NCI-H2081 (cell line): ENCODE measurements around the gene ZNF454.

ENCODE experiments used
- DNase-seq, 2 experiments: peaks; one replicate each; lab custom pipeline; 2025; lab: John Stamatoyannopoulos, UW

ZNF454 gene

DNA sequence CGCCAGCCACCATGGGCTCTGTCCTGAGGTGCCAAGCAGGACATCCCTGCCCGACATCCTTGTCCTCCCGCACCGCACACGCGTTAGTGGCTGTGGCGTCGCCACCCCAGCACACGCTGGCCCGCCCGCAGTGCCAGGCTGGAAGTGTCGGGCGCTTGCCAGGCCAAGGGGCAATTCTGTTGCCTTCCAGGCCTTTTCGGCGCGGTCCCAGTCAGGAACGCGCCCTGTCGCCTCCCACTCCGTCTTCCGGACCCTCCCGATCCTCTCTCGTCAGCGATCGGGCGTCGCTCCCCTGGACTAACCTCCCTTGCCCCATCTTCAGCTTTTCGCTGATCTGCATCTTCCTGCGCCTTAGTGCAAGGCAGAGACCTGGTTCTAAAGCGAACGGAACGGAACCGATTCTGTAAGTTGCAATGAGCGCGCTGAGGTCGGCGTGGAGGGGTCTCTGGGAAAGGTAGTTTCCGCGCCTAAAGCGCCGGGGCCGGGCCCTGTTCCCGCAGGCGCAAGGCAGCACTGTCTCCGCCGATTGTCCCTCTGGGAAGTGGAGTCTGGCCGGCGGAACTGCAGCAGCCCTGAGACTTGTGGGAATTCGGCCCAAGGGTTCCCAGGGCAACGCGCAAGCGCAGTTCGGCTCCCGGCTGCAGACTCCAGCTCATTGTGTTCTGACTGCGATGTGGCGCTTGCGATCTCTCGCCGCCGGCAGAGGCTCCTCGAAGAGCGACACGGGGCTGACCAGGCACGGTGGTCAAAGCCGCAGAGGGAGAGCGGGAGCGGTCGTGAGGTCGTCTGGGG lies at the start of gene ZNF454:
Gene ZNF454 (plus strand): TSS at position 630 of the 792 bp plus-strand sequence. CDS start 1,594 bp downstream, outside the sequence.
- no peak for DNase-seq

DNA sequence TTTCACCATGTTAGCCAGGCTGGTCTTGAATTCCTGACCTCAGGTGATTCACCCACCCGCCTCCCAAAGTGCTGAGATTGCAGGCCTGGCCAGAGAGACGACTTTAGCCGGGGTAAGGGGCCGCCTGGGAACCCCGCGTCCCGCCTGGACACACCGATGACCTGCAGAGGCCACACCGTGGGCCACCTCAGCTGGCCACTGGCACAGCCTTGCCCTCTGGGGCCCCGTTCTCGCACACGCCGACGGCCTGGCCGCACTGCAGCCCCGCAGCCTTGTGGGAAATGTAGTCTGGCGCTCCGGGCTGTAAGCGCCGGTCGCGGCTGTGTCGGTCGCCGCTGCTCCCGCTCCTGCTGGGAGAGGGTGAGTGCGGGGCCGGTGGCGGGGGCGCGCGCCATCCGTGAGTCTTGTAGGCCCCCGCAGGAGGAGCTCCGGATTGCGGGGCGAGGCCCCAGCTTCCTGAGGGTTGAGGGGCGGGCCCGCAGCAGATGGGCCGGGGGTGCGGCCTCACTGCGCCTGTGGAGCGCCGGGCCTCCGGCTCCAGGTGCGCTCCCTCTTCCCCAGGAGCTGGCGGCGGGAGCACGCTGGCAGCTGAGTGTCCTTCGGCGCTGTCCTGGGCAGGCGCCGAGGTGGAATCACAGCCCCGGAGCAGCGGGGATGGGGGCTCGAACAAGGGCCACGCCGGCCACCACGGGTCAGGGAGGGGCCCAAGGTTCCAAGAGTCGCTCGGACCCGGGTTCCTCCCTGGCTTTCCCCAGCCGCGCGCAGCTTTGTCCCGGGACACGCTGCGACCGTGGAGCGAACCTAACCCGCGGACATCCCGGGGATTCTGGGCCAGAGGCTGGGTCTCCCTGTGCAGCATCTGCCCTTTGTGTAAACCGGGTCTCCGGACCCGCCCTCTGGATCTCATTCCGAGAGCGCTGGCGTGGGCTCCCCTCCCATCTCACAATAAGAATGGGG lies 45.1 kb upstream of the ZNF454 start, which contains the start of gene ZFP2:
Gene ZFP2 (plus strand): TSS at position 299 of the 957 bp plus-strand sequence. CDS start 35,401 bp downstream, outside the sequence.
- DNase-seq: peak; percentile 45 to 54

DNA sequence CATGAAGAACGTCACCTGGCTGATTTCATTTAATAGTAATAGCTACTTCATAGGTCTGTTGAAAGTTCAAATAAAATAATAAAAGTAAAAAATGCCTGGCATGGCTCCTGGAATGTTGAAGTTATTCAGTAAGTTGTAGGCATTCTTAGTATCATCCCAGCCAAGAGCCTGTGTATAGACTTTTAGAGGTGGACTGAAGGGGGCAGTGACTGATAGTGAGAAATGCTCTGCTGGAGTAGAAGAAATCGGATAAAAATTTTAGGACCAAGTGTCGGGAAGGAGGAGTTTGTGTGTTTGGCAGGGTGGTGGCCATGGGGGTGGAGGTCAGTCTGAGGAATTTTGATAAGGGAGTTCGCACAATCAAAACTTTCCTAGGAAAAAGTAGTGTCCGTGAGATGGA lies 41.7 kb upstream of the ZNF454 start:
- DNase-seq: no peak

DNA sequence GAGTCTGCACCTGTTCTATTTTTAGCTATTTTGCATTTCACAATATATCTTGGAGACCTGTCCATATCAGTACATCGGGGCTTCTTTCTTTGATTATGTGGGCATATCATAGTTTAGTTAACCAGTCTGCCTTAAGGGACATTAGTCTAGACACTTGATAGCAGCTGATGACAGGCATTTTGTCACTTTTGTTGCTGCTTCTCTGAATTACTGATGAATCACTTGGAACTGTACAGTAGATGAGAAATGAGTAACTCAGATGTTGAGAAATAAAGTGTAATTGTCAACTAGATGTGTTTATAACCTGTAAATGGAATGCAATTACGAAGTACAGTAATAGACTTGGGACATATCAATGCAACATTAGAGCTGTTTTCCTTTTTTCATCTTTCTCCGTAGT lies 38.1 kb upstream of the ZNF454 start:
- DNase-seq: no peak

DNA sequence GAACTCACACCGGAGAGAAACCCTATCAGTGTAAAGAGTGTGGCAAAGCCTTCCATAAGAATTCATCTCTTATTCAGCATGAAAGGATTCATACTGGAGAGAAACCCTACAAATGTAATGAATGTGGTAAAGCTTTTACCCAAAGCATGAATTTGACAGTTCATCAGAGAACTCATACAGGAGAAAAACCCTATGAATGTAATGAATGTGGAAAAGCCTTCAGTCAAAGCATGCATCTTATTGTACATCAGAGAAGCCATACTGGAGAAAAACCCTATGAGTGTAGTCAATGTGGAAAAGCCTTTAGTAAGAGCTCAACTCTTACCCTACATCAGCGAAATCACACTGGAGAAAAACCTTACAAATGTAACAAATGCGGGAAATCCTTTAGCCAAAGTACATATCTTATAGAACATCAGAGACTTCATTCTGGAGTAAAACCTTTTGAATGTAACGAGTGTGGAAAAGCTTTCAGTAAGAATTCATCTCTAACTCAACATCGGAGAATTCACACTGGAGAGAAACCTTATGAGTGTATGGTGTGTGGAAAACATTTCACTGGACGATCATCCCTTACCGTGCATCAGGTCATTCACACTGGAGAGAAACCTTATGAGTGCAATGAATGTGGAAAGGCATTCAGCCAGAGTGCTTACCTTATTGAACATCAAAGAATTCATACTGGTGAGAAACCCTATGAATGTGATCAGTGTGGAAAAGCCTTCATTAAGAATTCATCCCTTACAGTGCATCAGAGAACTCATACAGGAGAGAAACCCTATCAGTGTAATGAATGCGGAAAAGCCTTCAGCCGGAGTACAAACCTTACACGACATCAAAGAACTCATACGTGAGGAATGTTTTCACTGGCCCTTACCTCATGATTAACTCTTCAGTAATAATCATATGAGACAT lies 8.9 kb upstream of the ZNF454 start:
- DNase-seq: no peak

DNA sequence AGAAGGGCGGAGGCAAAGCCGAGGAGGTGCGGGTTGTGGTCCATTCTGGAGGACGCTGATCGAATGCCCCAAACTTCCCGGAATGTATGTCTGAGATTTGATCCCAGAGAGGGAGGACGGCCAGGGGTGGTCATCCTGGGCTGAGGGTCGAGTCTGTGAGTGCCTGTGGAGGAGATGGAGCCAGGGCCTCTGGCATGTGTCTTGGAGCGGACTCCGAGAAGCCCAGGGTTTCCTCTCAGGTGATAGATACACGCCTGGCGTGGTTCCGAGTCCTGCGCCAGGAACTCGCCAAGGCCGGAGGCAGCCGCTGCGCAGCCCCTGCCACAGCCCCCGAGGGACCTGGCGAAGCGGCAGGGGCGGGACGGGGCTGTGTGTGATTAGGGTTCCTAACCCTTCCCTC lies 363 bp downstream of the ZNF454 start:
- DNase-seq: no peak

DNA sequence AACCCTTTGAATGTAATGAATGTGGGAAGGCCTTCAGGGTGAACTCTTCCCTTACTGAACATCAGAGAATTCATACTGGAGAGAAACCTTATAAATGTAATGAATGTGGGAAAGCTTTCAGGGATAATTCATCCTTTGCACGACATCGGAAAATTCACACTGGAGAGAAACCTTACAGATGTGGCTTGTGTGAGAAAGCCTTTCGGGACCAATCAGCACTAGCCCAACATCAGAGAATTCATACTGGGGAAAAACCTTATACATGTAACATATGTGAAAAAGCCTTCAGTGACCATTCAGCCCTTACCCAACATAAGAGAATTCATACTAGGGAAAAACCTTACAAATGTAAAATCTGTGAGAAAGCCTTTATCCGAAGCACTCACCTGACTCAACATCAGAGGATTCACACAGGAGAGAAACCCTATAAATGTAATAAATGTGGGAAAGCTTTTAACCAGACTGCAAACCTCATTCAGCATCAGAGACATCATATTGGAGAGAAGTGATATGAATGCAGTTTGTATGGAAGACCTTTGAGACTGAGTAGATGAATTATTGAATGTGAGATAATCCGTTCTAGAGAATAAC lies 24.6 kb downstream of the ZNF454 start:
- DNase-seq: no peak

DNA sequence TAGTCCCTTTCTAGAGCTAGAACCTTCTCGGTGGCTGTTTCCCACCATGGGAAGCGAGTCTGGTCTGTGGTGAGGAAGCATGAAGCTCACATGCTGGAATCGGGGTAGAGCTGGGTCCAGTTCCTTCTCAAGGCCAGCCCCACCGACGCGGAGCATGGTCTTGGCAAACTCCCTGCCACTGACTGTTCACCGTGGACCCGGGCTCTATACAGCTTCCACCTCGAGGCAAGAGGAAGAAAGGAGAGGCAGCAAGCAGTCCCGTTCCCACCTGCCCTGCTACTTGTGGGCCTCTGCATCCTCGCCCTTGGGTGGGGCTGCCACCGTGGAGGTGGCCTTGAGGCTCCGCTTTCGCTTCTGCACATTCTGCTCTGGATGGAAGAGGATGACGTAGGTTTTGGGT lies 40.4 kb downstream of the ZNF454 start:
- no peak for DNase-seq

DNA sequence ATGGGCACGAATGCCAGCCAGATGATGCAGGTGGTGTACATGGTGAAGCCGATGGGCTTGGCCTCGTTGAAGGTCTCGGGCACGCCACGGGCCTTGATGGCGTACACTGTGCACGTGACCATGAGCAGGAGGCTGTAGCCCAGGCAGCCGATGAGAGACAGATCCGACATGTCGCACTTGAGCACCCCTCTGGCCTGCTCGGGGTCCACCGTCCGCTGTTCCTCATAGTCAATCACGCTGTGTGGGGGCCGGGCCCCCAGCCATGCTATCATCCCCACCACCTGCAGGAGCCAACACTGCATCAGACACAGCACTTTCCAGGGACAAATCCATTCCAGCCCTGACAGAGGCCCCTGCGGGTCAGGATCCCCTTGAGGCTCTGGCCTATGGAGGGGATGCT lies 41.9 kb downstream of the ZNF454 start:
- DNase-seq: no peak

DNA sequence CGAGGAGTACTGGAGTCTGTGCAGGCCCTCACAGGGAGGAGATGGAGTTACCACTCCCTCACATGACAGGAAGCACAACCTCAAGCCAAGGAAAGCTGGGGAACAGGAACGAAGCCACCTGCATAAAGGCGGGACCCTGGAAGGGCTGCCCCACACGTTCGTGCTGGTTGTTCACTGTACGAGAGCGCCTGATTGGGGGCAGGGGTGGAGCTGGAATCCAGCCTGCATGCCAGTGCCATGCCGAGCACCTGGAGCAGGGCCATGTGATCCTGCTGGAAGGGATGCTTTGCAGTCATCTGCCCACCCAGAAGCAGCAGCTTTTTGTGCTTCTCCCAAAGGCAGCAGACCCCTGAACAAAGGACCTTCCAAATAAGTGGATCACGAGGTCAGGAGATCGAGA lies 42.7 kb downstream of the ZNF454 start:
- no peak for DNase-seq

DNA sequence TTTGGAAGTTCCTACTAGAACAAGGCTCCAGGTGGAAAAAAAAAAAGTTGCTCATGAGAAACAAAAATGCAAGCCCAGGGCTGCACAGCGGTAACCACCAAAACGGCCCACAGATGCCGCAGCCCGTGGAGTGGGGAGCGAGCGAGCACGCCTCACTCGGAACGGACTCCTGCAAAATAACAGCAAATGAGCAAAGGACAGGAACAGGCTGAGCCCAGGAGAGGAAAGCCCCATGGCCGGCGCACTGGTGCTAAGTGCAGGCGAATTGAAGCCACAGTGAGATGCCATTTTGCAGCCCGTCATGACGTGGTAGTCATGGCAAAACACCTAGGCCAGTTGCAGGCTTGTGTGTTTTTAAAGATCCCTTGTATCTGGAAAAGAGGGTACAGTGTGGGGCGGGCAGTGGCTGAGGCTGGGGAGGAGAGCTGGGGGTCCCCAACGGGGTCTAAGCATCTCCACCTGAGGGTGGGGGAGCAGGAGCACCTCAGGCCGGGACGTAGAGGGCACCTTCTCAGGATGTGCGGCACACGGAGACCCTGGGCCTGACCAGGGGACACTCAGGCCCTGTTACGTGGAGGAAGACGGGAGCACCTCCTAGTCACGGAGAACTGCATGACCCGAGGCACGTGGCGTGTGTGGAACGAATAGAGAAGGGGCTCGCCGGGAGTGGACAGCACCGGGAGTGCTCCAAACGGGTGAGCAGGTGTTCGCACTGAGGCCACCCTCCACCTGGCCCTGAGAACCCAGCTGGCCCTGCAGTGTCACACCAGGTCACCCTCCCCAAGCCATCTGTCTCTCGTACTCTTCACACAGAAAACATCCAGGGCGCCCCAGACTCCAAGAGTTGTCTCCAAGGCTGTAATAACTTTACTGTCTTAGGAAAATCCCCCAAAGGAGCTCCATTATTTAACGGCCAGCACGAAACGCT lies 43.4 kb downstream of the ZNF454 start:
- no peak for DNase-seq

DNA sequence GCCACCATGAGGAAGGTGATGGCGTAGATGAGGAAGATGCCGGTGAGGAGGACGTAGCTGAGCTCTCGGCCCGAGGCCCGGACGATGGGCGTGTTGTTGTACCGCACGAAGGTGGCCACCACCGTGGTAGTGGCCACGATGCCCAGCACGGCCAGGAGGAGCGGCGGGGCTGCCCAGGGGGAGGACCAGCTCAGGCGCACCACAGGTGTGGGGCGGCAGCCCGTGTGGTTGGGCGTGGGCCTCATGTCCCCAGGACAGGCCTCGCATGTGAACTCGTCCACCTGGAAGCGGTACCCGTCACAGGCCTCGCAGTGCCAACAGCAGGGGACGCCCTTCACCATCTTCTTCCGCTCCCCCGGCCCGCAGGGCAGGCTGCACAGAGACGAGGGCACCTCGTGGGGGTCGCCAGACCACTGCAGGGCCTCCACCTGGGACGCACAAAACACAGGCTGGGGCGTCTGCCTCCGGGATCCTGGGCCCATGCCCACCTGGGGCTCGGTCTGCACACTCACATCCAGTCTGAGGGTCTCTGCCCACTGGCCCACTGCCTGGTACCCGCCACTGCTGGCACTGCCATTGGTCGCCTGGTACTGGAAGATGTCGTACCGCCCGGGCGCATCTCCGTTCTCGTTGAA lies 45.4 kb downstream of the ZNF454 start:
- DNase-seq: no peak

DNA sequence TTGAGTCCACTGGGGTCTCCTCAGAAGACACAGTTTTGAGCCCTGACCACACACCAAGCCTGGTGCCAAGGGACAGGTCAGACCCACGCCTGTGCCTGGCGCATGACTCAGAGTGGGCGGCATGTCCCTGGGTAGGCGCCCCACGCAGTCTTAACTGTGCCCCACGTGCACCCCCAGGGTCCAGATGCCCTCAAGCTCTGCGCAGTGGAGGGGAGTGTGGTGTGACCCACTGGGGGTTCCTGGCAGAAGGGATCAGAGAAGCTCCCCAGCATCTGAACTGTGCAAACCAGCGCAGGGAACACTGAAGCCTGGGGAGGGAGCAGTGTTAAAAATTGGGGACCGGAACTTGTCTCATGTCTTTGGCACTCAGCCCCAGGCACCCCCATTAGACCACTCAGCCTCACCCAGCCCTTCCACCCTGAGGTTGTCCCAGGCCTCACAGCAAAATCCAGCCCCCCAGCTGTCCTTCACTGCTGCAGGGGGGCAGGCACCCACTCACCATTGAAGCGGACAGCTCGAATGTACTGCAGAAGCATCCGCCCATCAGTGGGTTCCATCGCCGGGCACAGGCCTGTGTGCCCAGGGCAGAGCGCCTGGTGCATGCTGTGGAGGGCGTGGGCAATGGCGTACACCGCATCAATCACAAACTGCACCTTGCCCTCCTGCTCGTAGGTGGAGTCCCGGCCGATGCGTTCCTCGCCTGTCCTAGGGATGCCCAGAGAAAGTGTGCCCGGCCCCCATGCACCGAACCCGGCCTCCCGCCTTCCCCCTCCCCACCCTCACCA lies 47.6 kb downstream of the ZNF454 start:
- no peak for DNase-seq

DNA sequence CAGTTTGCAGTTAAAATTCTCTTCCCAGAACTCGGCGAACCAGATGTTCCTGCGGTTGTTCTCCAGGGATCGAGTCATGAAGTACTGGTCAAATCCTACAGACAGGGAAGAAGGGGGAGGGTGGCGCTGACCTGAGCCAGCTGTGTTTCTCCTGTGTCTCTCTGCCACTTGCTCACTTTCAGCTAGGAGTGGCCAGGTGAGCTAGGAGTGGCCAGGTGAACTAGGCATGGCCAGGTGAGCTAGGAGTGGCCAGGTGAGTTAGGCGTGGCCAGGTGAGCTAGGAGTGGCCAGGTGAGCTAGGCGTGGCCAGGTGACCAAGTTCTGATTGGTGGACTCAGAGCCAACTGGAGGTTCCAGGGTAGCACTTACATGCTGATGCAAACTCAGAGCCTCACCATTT lies 48.3 kb downstream of the ZNF454 start:
- DNase-seq: no peak

DNA sequence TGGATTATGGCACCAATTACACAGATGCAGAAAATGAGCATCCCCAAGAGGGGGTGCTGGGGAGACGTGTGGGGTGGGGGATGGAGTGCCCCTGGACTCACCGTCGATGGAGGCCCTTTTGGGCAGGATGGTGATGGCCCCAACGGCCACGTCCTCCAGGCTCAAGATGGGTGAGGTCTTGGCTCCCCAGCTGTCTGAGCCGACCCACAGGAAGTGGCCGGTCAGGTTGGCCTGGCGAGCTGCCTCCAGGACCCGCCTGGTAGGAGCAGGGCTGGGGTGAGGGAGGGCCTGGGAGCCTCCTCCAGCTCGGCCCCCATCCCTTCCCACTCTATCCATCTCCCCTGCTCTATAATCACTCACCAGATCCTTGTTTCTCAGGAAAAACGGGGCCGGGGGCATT lies 49.5 kb downstream of the ZNF454 start:
- no peak for DNase-seq

DNA sequence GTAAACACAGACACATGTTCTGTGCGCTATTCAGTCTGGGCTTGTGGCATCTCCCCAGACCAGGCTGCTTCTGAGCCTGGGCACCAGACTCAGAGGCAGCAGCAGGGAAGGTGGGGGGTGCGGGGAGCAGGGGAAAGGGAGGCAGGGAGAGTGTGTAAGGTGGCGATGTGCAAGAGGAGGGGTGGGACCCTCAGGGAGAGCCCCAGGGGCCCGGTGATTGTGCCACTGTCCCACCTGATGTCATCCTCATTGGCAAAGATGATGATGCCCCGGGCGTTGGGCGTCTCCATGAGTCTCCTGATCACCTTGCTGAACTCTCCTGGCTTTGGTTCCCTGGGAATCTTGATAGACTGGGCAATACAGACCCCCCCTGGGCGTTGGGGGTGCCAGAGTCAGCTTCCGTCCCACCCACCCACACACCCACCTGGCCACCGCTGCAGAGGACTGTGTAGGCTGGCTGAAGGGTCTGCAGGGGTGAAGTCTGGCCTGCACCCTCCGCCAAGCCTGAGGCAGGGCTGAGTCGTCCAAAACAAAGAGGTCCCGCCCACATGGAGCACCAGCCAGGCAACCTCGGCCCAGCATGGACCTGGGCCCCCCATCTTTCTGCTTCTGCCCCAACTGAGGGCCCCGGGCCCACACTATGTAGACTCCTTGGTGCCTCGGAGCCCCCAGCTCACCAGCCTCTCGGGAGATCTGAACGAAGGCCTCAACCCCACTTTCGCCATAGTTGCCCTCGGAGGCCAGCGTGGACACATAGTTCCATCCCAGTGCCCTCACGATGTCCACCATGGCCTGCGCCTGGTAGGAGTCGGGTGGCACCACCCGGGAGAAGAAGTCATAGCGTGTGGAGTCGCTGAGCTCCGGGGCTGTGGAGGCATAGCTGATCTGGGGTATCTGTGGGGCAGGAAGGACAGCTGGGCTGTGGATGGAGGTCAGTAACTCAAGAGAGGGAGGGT lies 50.5 kb downstream of the ZNF454 start:
- no peak for DNase-seq

DNA sequence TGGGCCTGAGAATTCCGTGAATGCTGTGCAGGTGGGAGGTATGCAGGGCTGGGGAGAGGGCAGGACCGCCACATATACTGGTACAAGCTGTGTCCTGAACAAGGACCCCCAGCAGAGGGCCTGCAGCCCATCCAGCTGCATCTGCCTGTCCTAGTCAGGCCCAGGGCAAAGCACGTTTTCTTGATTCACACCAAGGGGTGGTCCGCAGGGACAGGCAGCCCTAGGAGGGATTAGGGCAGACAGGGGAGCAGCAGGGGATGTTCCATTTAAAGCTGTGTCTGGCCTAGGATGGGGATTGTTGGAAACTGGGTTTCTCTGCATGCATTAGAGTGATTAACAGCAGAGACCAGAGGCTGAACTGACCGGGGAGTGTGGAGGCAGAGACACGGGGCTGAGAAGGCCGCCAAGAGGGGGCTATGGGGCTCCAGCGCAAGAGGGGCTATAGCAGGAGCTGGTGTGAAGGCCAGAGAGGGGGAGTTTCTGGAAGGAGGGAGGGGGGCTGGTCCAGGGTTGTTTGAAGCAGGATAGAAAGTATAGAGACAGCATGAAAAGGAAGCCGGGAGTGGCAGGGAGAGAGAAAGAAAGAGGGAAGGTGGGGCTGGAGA lies 51.4 kb downstream of the ZNF454 start:
- DNase-seq: no peak
